Measurements from ENCODE around the gene QRFP.
A peak's percentile ranks its signal among the peaks of the same experiment; 100 is the strongest.

Gene QRFP

GRCh38 chr9:130896233-130897014 is at the start of gene QRFP:
TSS of gene QRFP (minus strand) at chr9:130896812. CDS start at chr9:130893838, 2,974 bp downstream.
- no peak for DNase-seq

DNA sequence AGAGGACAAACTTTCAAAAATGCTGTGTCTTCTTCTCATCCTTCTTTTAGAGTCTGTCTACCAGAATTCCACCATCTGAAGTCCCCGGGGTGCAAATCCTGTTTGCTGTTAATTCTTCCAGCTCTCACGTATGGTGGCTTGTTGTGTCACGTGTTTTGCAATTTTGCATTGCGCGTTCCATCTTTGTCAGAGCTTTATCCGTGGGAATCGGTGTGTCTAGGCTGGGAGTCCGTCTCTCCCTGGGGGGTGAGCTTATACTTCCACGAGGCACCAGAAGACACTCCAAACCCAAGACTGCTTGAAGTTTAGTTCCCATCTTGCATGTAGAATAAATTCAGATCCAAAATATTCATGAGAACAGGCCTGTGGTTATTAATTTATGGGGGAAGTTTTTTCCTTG is 48.6 kb upstream of the QRFP start:
- no peak for DNase-seq

DNA sequence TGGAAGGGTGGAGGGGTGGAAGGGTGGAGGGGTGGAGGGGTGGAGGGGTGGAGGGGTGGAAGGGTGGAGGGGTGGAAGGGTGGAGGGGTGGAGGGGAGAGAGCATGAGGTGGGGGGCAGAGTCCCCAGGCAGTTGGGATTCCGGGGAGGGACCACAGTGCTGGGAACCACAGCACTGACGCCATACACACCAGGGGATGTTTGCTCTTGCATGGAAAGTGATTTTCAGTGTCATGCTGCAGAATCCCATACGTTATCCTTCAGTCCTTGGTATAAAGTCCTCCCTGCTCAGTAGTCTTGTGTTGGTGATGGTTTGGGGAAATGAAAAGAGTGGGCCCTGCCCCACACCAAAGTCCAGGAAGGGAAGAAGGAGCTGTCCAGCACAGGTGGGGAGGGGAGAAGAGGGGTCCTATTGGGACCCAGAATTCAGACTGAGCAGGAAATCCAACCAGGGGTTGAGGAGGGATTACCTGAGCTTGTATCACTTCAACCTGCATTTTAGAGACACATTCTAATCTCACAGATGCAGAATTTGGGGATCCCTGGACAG is 48.0 kb upstream of the QRFP start:
- DNase-seq, result no peak

DNA sequence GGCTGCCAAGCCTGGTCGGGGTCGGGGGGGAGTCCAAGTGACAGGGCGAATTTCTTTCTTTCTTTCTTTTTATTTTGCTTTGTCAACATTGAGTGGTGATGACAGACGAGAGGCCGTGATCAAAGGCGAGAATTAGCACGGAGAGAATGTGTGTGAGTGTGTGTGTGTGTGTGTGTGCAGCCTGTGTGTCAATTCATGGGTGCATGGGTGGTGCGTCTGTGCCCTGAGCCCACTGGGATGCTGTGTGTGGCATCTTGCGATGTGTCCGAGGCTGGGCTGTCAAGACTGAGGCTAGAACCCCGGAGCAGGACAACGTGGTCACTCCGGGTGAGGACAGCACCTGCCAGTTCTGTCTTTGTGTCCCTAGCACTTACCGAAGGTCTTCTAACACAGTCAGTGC is 47.2 kb upstream of the QRFP start:
- no peak for DNase-seq

DNA sequence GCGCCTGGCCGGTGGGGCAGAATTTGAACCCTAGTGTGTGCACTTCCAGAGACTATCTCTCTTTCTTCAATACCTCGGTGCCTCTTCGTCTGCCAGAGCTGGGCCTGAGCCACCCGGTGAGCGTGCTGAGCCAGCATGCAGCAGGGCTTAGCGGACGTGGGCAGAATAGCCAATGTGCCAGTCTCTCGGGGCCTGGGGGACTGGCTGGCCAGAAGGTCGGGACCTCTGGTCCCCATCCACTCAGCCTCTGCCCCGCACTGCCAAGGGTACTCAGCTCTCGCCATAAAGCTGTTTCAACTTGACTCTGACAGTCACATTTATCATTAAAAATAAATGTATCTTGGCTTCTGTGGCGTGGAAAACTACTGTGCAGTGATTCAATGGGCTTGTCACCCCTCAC is 46.6 kb upstream of the QRFP start:
- no peak for DNase-seq

DNA sequence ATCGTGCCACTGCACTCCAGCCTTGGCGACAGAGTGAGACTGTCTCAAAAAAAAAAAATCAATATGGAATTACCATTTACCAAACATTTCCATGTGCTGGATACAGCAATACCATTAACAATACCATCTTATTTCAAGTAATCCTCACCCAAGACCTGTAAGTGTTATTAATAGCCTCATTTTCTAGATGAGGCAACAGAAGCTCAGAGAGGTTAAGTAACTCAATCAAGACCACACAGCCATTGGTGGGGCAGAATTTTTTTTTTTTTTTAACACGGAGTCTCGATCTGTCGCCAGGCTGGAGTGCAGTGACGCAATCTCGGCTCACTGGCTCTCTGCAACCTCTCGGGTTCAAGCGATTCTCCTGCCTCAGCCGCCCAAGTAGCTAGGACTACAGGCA is 46.1 kb upstream of the QRFP start:
- DNase-seq, result no peak

- DNase-seq, result no peak
Observed at GRCh38 chr9:130942084-130942483, 45.5 kb upstream of the QRFP start.

DNA sequence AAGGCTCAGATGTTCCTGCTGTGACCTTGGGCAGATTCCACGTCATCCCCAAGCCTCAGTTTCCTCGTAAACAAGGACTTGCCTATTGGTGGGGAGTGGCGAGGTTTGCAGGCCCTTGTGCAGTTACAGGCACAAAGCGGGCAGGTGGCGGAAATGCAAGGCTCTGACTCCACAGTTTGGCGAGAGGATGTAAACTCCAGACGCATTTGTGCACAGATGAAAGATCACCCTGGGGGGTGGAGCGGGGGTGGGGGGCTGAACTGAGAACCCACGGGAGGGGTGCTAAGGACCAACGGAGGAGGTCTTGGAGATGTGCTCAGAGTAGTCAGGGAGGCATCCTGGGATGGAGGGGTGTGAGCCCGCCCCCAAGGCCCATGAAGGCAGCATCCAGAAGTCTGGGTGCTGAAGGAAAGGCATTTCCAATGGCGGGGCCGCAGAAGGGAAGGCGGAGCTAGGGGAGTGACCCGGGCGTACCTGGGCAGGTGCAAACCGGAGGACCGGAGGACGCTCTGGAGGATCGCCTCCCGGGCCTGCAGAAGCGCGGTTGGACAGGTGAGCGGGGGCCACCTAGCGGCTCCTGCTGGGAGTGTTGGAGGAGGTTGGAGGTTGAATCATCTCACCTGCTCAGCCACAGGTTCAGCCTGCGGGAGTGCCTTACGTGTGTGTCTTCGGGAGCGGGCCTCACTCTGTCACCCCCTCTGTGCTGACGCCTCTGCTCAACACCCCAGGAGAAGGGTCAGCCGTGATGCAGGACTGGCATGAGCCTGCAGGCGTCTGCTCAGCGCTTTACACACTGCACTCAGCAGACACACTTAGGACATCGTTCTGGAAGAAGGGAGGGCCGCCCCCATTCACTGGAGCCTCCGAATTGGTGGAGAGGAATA is 44.3 kb upstream of the QRFP start:
- DNase-seq, result peak; percentile 55

DNA sequence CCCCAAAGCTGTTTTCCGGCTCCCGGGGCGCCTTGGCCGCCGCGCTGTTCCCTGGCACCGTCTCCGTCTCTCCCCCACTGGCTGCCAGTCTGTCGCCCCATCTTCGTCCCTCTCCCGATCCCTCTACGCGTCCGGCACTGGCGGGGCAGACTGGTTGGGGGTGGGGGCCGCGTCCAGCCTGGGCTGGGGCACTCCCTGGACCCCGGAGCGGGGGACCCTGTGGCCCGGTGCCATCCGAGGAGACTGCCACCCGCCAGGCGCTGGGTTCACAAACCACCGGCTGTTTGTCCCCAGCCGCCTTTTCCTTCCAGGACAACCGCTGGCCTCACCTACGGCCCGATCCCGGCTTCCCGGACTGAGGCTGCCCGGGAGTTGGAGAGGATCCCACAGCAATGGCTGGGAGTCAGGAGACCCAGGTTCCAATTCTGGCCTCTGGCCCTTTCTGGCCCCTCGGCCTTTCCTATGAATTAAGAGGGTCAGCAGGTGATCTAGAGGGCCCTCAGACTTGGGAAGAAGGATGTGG is 43.5 kb upstream of the QRFP start:
- no peak for DNase-seq

- DNase-seq, result no peak
Observed at GRCh38 chr9:130939405-130940026, 42.9 kb upstream of the QRFP start.

GRCh38 chr9:130938652-130939404 is 42.2 kb upstream of the QRFP start, which contains the start of gene FIBCD1:
TSS of gene FIBCD1 (minus strand) at chr9:130939247. CDS start at chr9:130938607, 640 bp downstream.
- no peak for DNase-seq

DNA sequence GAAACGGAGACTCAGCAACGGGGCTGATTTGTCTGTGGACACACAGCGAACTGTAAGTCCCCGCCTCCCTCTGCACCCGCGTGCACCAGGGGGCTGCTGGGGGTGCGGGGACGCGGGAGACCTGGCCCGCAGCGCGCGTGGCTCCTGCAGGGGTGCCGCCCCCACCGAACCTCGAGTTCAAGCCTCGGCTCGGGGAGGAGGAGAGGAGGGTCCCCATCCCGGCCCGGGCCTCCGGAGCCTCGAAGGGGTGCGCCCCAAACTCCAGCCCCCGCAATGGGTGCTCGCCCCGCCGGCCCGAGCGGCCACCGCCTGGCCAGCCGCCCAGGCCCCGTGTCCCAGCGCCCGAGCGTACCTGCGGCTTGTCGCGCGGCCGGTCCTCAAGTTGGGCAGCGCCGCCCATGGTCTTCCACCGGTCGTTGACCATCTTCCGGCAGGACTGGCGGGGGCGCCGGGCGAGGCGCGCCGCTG is 41.6 kb upstream of the QRFP start:
- DNase-seq, result no peak

GRCh38 chr9:130937146-130938076 is 40.8 kb upstream of the QRFP start:
- no peak for DNase-seq

GRCh38 chr9:130936285-130937117 is 39.9 kb upstream of the QRFP start:
- peak; percentile 42 for DNase-seq

- no peak for DNase-seq
Observed at GRCh38 chr9:130935648-130936271, 39.1 kb upstream of the QRFP start.

GRCh38 chr9:130934702-130935647 is 38.4 kb upstream of the QRFP start:
- DNase-seq, result no peak

- DNase-seq, result no peak
Observed at GRCh38 chr9:130934246-130934645, 37.6 kb upstream of the QRFP start.
